B cell (primary cell): ENCODE measurements around the gene COL6A5. TPM values are rescaled to one million over a fixed set of nuclear protein-coding genes. Genes with fewer than 3 reads are reported as not detected.

Experiments used
- ATAC-seq: fragments of 200-7000 bp; cut with Tn5 transposase; one replicate; pipeline ENCODE4 v1.10.0; 2021; ENCODE audit warnings: low read depth, mild to moderate bottlenecking, moderate number of reproducible peaks, moderate library complexity
- CTCF ChIA-PET: fragments of 350-600 bp; sonication (Branson Sonifier 250); formaldehyde crosslinking; loops from one replicate; lab custom pipeline; 2021; ENCODE audit warnings: antibody characterized with exemption, inconsistent platforms; lab: Charles Lee
- POLR2A ChIA-PET: fragments of 350-600 bp; sonication (Branson Sonifier 250); formaldehyde crosslinking; loops from one replicate; lab custom pipeline; 2021; ENCODE audit warnings: antibody characterized with exemption; lab: Charles Lee
- DNase-seq: peaks from one replicate; pipeline ENCODE4 v3.0.0; 2013
- H2AFZ ChIP-seq: 2 replicates; pipeline ENCODE4 v1.6.1; 2012; ENCODE audit warnings: mild to moderate bottlenecking, low read depth, low read length; ENCODE audit not compliant: insufficient read depth, poor library complexity, severe bottlenecking
- H3K27ac ChIP-seq, 2 donors: 1 replicate in 1 of 2; 2 replicates in 1 of 2; pipeline ENCODE4 v1.5.1; 2012 to 2013; ENCODE audit warnings: low read length in 2 of 2, mild to moderate bottlenecking in 2 of 2, moderate library complexity in 1 of 2
- H3K27me3 ChIP-seq, 4 experiments: fragments of 200-600 bp in 1 of 4; sonication (generic) in 1 of 4; replicated peaks in 1 of 4; 1 replicate in 2 of 4; 2 replicates in 2 of 4; pipeline versions ENCODE4 v1.6.1 to v1.7.0; 2013 to 2016; ENCODE audit warnings: low read length in 3 of 4, mild to moderate bottlenecking in 2 of 4, mixed read lengths in 1 of 4, moderate library complexity in 1 of 4; ENCODE audit not compliant: insufficient read depth in 4 of 4, control insufficient read depth in 3 of 4; ENCODE audit errors: control extremely low read depth in 1 of 4
- H3K36me3 ChIP-seq, 2 experiments: replicated peaks in 1 of 2; 1 replicate in 1 of 2; 2 replicates in 1 of 2; pipeline versions ENCODE4 v1.6.1 to v1.7.1; 2013; ENCODE audit warnings: low read length in 1 of 2; ENCODE audit not compliant: insufficient read depth in 2 of 2, control insufficient read depth in 1 of 2; ENCODE audit errors: control extremely low read depth in 1 of 2, extremely low read depth in 1 of 2
- H3K4me1 ChIP-seq, 2 donors: fragments of 200-600 bp in 1 of 2; sonication (generic) in 1 of 2; 1 replicate in 1 of 2; 2 replicates in 1 of 2; pipeline versions ENCODE4 v1.5.1 to v1.6.1; 2013 to 2017; ENCODE audit warnings: low read length in 2 of 2; ENCODE audit not compliant: control insufficient read depth in 2 of 2, insufficient read depth in 2 of 2
- H3K4me2 ChIP-seq: replicated peaks from 2 replicates; pipeline ENCODE3; 2012; ENCODE audit warnings: mild to moderate bottlenecking, low read depth, low read length; ENCODE audit not compliant: poor library complexity, severe bottlenecking
- H3K4me3 ChIP-seq, 5 experiments: fragments of 200-600 bp in 1 of 5; sonication (generic) in 1 of 5; 1 replicate in 3 of 5; 2 replicates in 2 of 5; pipeline versions ENCODE4 v1.5.1 to v1.7.0; 2011 to 2016; ENCODE audit warnings: low read length in 4 of 5, mild to moderate bottlenecking in 4 of 5, low read depth in 2 of 5, control low read depth in 1 of 5, moderate library complexity in 1 of 5; ENCODE audit not compliant: insufficient read depth in 1 of 5; ENCODE audit errors: control extremely low read depth in 1 of 5, extremely low read depth in 1 of 5
- H3K79me2 ChIP-seq: fragments of 200-600 bp; sonication (generic); one replicate; pipeline ENCODE4 v1.6.0; 2016; ENCODE audit warnings: low read length; ENCODE audit not compliant: control insufficient read depth, insufficient read depth
- H3K9ac ChIP-seq: fragments of 200-600 bp; sonication (generic); 2 replicates; pipeline ENCODE4 v1.6.1; 2017; ENCODE audit warnings: mild to moderate bottlenecking, low read length, moderate library complexity
- H3K9me3 ChIP-seq, 3 donors: one replicate each; pipeline versions ENCODE4 v1.6.1 to v1.7.1; 2013; ENCODE audit warnings: low read length in 2 of 3; ENCODE audit not compliant: control insufficient read depth in 2 of 3, insufficient read depth in 1 of 3; ENCODE audit errors: control extremely low read depth in 1 of 3
- H4K20me1 ChIP-seq: 2 replicates; pipeline ENCODE4 v1.6.0; 2012; ENCODE audit warnings: mild to moderate bottlenecking, low read length; ENCODE audit not compliant: insufficient read depth, control insufficient read depth, poor library complexity, severe bottlenecking
- H3K27ac Mint-ChIP-seq: one replicate; pipeline ENCODE4 v1.8.0; 2021; ENCODE audit warnings: mixed read lengths
- H3K27me3 Mint-ChIP-seq: one replicate; pipeline ENCODE4 v1.8.0; 2021; ENCODE audit warnings: mixed read lengths
- H3K4me1 Mint-ChIP-seq: one replicate; pipeline ENCODE4 v1.8.0; 2021; ENCODE audit warnings: mixed read lengths
- H3K4me3 Mint-ChIP-seq: one replicate; pipeline ENCODE4 v1.8.0; 2021; ENCODE audit warnings: mixed read lengths
- H3K9me3 Mint-ChIP-seq: one replicate; pipeline ENCODE4 v1.8.0; 2022; ENCODE audit warnings: mixed read lengths; ENCODE audit not compliant: insufficient read depth
- EZH2 ChIP-seq: IDR thresholded peaks from 2 replicates; pipeline ENCODE4 v1.6.1; 2012; ENCODE audit warnings: borderline replicate concordance, low read depth, mild to moderate bottlenecking, moderate library complexity, low read length; ENCODE audit not compliant: insufficient read depth, poor library complexity, severe bottlenecking
- WGBS: methylation state at CpG from one replicate; pipeline ENCODE4 v1.1.5; 2013; ENCODE audit warnings: missing lambda C conversion rate; ENCODE audit not compliant: insufficient coverage; 5-methylcytosine and 5-hydroxymethylcytosine counted together
- intact Hi-C: fragments of 100-400 bp; cut with micrococcal nuclease; formaldehyde crosslinking; loops from one replicate; pipeline ENCODE4 v1.10.0; 2022
- polyA plus RNA-seq: library from polyadenylated mRNA; depleted of rRNA; stranded (reverse); fragments of >200 nt; gene quantifications from 2 replicates; pipeline ENCODE4 v1.2.3, GENCODE V29; 2012
- total RNA-seq, 2 donors: library from RNA; stranded (reverse); fragments of 120-200 nt in 1 of 2; gene quantifications; 1 replicate in 1 of 2; 2 replicates in 1 of 2; pipeline versions ENCODE4 v1.2.3 to v1.2.4, GENCODE V29; 2013 to 2022
- TF ChIP-seq, protein P1 (sequence below): fragments of 200-600 bp; IDR thresholded peaks from one replicate; pipeline ENCODE4 v1.8.0; 2022; ENCODE audit warnings: antibody characterized with exemption, mild to moderate bottlenecking

COL6A5 gene
- total and polyA plus RNA-seq, 2 donors (not counting 1 experiment from before 2014, with no cell fraction given), result not detected

DNA sequence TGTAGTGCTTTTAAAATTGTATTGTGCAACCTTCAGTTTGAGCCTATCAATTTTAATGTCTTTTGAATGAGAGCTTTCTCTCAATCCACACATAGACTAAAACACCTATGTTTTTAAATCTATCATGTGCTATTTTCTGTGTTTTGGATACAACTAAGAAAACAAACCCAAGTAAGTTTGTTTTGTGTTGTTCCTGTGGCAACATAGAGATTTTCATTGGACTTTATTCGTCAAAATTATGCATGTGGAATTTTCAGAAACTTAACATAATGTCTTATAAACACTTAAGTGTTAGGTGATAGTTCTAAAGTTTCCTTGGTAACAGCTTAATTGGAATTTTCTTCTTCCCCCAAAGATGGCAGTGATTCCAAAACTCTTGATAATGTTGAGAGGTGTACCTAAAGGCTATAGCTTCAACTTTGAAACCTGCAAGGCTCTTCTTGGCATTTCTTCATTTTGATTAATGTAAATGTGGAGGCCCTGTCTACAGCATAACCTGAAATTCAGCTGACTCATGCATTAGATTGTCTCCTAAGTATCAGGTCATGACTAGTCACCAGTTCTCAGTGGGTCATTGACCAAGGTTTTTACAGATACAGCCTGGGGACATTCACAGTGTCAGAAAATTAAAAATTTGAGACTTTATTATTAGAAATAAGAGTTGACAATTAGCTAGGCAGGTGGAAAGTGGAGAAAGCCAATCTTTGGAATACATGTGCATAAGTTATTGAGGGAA lies 44.4 kb downstream of the COL6A5 start:
- Mint-ChIP-seq H3K27me3 (peaks cover 5% of the 10 kb centered on the region), H3K4me3 (no peak overlapping the region), H3K4me1 (no peaks in the 10 kb centered on the region), H3K27ac (no peak overlapping the region), H3K9me3 (peaks cover 4% of the 10 kb centered on the region)
- no peaks in the 10 kb centered on the region for H4K20me1 ChIP-seq
- H3K36me3 ChIP-seq, result no peaks in the 10 kb centered on the region
- no peak overlapping the region for H3K4me3 ChIP-seq
- H3K27ac ChIP-seq, result no peak overlapping the region
- DNase-seq (no peak), ATAC-seq (no peak)
- no peaks in the 10 kb centered on the region for H3K4me1 ChIP-seq
- no peak for TF ChIP-seq EZH2
- TF ChIP-seq, protein P1, sequence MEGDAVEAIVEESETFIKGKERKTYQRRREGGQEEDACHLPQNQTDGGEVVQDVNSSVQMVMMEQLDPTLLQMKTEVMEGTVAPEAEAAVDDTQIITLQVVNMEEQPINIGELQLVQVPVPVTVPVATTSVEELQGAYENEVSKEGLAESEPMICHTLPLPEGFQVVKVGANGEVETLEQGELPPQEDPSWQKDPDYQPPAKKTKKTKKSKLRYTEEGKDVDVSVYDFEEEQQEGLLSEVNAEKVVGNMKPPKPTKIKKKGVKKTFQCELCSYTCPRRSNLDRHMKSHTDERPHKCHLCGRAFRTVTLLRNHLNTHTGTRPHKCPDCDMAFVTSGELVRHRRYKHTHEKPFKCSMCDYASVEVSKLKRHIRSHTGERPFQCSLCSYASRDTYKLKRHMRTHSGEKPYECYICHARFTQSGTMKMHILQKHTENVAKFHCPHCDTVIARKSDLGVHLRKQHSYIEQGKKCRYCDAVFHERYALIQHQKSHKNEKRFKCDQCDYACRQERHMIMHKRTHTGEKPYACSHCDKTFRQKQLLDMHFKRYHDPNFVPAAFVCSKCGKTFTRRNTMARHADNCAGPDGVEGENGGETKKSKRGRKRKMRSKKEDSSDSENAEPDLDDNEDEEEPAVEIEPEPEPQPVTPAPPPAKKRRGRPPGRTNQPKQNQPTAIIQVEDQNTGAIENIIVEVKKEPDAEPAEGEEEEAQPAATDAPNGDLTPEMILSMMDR, result no peak
- no peaks in the 10 kb centered on the region for H3K79me2 ChIP-seq
- ChIA-PET CTCF (no interaction called here), POLR2A (no interaction called here)
- H3K9ac ChIP-seq, result no peak overlapping the region
- H3K4me2 ChIP-seq, result no peak overlapping the region
- intact Hi-C loops, result no loop called here
- peaks cover 0 to 4% (median 0%) of the 10 kb centered on the region in 4 experiments for H3K27me3 ChIP-seq
- H2AFZ ChIP-seq, result no peak overlapping the region
- no peaks in the 10 kb centered on the region for H3K9me3 ChIP-seq
- no CpG with 5 or more reads among the region's 1 CpG for WGBS

- no peak overlapping the region for H3K4me3 Mint-ChIP-seq
- ChIA-PET POLR2A (no interaction called here), CTCF (no interaction called here)
- Histone ChIP-seq H2AFZ (no peak overlapping the region), H3K4me2 (no peak overlapping the region), H3K4me3 (no peak overlapping the region), H3K9ac (no peak overlapping the region), H3K9me3 (no peaks in the 10 kb centered on the region), H3K27ac (no peak overlapping the region), H3K27me3 (peaks cover 0 to 4% (median 0%) of the 10 kb centered on the region in 4 experiments), H3K79me2 (no peaks in the 10 kb centered on the region), H3K4me1 (no peaks in the 10 kb centered on the region), H4K20me1 (no peaks in the 10 kb centered on the region), H3K36me3 (no peaks in the 10 kb centered on the region)
- H3K9me3 Mint-ChIP-seq, result peaks cover 4% of the 10 kb centered on the region
- intact Hi-C loops, result no loop called here
- no peak for ATAC-seq
- peaks cover 5% of the 10 kb centered on the region for H3K27me3 Mint-ChIP-seq
- H3K4me1 Mint-ChIP-seq, result no peaks in the 10 kb centered on the region
- DNase-seq, result no peak
- WGBS, result 88% methylated on average over 2 of the region's 2 CpGs
- H3K27ac Mint-ChIP-seq, result no peak overlapping the region
- TF ChIP-seq, protein P1, result no peak
- TF ChIP-seq EZH2, result no peak
These were observed 46.8 kb downstream of the COL6A5 start for GRCh38 chr3:130392266-130392665.
